B cell (primary cell): ENCODE results near the gene PPP1R26. TPM values are rescaled to one million over a fixed set of nuclear protein-coding genes. Genes with fewer than 3 reads are reported as not detected.
"Not testable (repeated sequence)": the region's sequence is repeated elsewhere in the genome, so short reads cannot be mapped to it uniquely, and the experiment has no call there.

ENCODE experiments used
- ATAC-seq: fragments of 200-7000 bp; cut with Tn5 transposase; one replicate; pipeline ENCODE4 v1.10.0; 2021; ENCODE audit warnings: low read depth, mild to moderate bottlenecking, moderate number of reproducible peaks, moderate library complexity
- CTCF ChIA-PET: fragments of 350-600 bp; sonication (Branson Sonifier 250); formaldehyde crosslinking; loops from one replicate; lab custom pipeline; 2021; ENCODE audit warnings: antibody characterized with exemption, inconsistent platforms; lab: Charles Lee
- POLR2A ChIA-PET: fragments of 350-600 bp; sonication (Branson Sonifier 250); formaldehyde crosslinking; loops from one replicate; lab custom pipeline; 2021; ENCODE audit warnings: antibody characterized with exemption; lab: Charles Lee
- DNase-seq: peaks from one replicate; pipeline ENCODE4 v3.0.0; 2013
- H2AFZ ChIP-seq: 2 replicates; pipeline ENCODE4 v1.6.1; 2012; ENCODE audit warnings: mild to moderate bottlenecking, low read depth, low read length; ENCODE audit not compliant: insufficient read depth, poor library complexity, severe bottlenecking
- H3K27ac ChIP-seq, 2 donors: 1 replicate in 1 of 2; 2 replicates in 1 of 2; pipeline ENCODE4 v1.5.1; 2012 to 2013; ENCODE audit warnings: low read length in 2 of 2, mild to moderate bottlenecking in 2 of 2, moderate library complexity in 1 of 2
- H3K27me3 ChIP-seq, 4 experiments: fragments of 200-600 bp in 1 of 4; sonication (generic) in 1 of 4; replicated peaks in 1 of 4; 1 replicate in 2 of 4; 2 replicates in 2 of 4; pipeline versions ENCODE4 v1.6.1 to v1.7.0; 2013 to 2016; ENCODE audit warnings: low read length in 3 of 4, mild to moderate bottlenecking in 2 of 4, mixed read lengths in 1 of 4, moderate library complexity in 1 of 4; ENCODE audit not compliant: insufficient read depth in 4 of 4, control insufficient read depth in 3 of 4; ENCODE audit errors: control extremely low read depth in 1 of 4
- H3K36me3 ChIP-seq, 2 experiments: replicated peaks in 1 of 2; 1 replicate in 1 of 2; 2 replicates in 1 of 2; pipeline versions ENCODE4 v1.6.1 to v1.7.1; 2013; ENCODE audit warnings: low read length in 1 of 2; ENCODE audit not compliant: insufficient read depth in 2 of 2, control insufficient read depth in 1 of 2; ENCODE audit errors: control extremely low read depth in 1 of 2, extremely low read depth in 1 of 2
- H3K4me1 ChIP-seq, 2 donors: fragments of 200-600 bp in 1 of 2; sonication (generic) in 1 of 2; 1 replicate in 1 of 2; 2 replicates in 1 of 2; pipeline versions ENCODE4 v1.5.1 to v1.6.1; 2013 to 2017; ENCODE audit warnings: low read length in 2 of 2; ENCODE audit not compliant: control insufficient read depth in 2 of 2, insufficient read depth in 2 of 2
- H3K4me2 ChIP-seq: replicated peaks from 2 replicates; pipeline ENCODE3; 2012; ENCODE audit warnings: mild to moderate bottlenecking, low read depth, low read length; ENCODE audit not compliant: poor library complexity, severe bottlenecking
- H3K4me3 ChIP-seq, 5 experiments: fragments of 200-600 bp in 1 of 5; sonication (generic) in 1 of 5; 1 replicate in 3 of 5; 2 replicates in 2 of 5; pipeline versions ENCODE4 v1.5.1 to v1.7.0; 2011 to 2016; ENCODE audit warnings: low read length in 4 of 5, mild to moderate bottlenecking in 4 of 5, low read depth in 2 of 5, control low read depth in 1 of 5, moderate library complexity in 1 of 5; ENCODE audit not compliant: insufficient read depth in 1 of 5; ENCODE audit errors: control extremely low read depth in 1 of 5, extremely low read depth in 1 of 5
- H3K79me2 ChIP-seq: fragments of 200-600 bp; sonication (generic); one replicate; pipeline ENCODE4 v1.6.0; 2016; ENCODE audit warnings: low read length; ENCODE audit not compliant: control insufficient read depth, insufficient read depth
- H3K9ac ChIP-seq: fragments of 200-600 bp; sonication (generic); 2 replicates; pipeline ENCODE4 v1.6.1; 2017; ENCODE audit warnings: mild to moderate bottlenecking, low read length, moderate library complexity
- H3K9me3 ChIP-seq, 3 donors: one replicate each; pipeline versions ENCODE4 v1.6.1 to v1.7.1; 2013; ENCODE audit warnings: low read length in 2 of 3; ENCODE audit not compliant: control insufficient read depth in 2 of 3, insufficient read depth in 1 of 3; ENCODE audit errors: control extremely low read depth in 1 of 3
- H4K20me1 ChIP-seq: 2 replicates; pipeline ENCODE4 v1.6.0; 2012; ENCODE audit warnings: mild to moderate bottlenecking, low read length; ENCODE audit not compliant: insufficient read depth, control insufficient read depth, poor library complexity, severe bottlenecking
- H3K27ac Mint-ChIP-seq: one replicate; pipeline ENCODE4 v1.8.0; 2021; ENCODE audit warnings: mixed read lengths
- H3K27me3 Mint-ChIP-seq: one replicate; pipeline ENCODE4 v1.8.0; 2021; ENCODE audit warnings: mixed read lengths
- H3K4me1 Mint-ChIP-seq: one replicate; pipeline ENCODE4 v1.8.0; 2021; ENCODE audit warnings: mixed read lengths
- H3K4me3 Mint-ChIP-seq: one replicate; pipeline ENCODE4 v1.8.0; 2021; ENCODE audit warnings: mixed read lengths
- H3K9me3 Mint-ChIP-seq: one replicate; pipeline ENCODE4 v1.8.0; 2022; ENCODE audit warnings: mixed read lengths; ENCODE audit not compliant: insufficient read depth
- EZH2 ChIP-seq: IDR thresholded peaks from 2 replicates; pipeline ENCODE4 v1.6.1; 2012; ENCODE audit warnings: borderline replicate concordance, low read depth, mild to moderate bottlenecking, moderate library complexity, low read length; ENCODE audit not compliant: insufficient read depth, poor library complexity, severe bottlenecking
- WGBS: methylation state at CpG from one replicate; pipeline ENCODE4 v1.1.5; 2013; ENCODE audit warnings: missing lambda C conversion rate; ENCODE audit not compliant: insufficient coverage; 5-methylcytosine and 5-hydroxymethylcytosine counted together
- intact Hi-C: fragments of 100-400 bp; cut with micrococcal nuclease; formaldehyde crosslinking; loops from one replicate; pipeline ENCODE4 v1.10.0; 2022
- polyA plus RNA-seq: library from polyadenylated mRNA; depleted of rRNA; stranded (reverse); fragments of >200 nt; gene quantifications from 2 replicates; pipeline ENCODE4 v1.2.3, GENCODE V29; 2012
- total RNA-seq, 2 donors: library from RNA; stranded (reverse); fragments of 120-200 nt in 1 of 2; gene quantifications; 1 replicate in 1 of 2; 2 replicates in 1 of 2; pipeline versions ENCODE4 v1.2.3 to v1.2.4, GENCODE V29; 2013 to 2022
- TF ChIP-seq, protein P1 (sequence below): fragments of 200-600 bp; IDR thresholded peaks from one replicate; pipeline ENCODE4 v1.8.0; 2022; ENCODE audit warnings: antibody characterized with exemption, mild to moderate bottlenecking

The PPP1R26 gene
- total and polyA plus RNA-seq, 2 donors (not counting 1 experiment from before 2014, with no cell fraction given) = 1.9 to 7.8 TPM

- ATAC-seq, H3K27ac Mint-ChIP-seq, H3K36me3 ChIP-seq, H2AFZ ChIP-seq, intact Hi-C loops, H3K4me1 Mint-ChIP-seq, H3K9ac ChIP-seq, H3K79me2 ChIP-seq, H3K9me3 Mint-ChIP-seq, H3K27ac ChIP-seq, H4K20me1 ChIP-seq, H3K4me3 Mint-ChIP-seq, H3K4me1 ChIP-seq, POLR2A ChIA-PET, H3K9me3 ChIP-seq, H3K4me2 ChIP-seq, H3K4me3 ChIP-seq, CTCF ChIA-PET, H3K27me3 ChIP-seq, DNase-seq: not testable (repeated sequence)
- H3K27me3 Mint-ChIP-seq = peaks cover 43% of the 10 kb centered on the region
- WGBS = 86% methylated on average over 6 of the region's 13 CpGs
Observed at GRCh38 chr9:135535631-135536030, 56.0 kb downstream of the PPP1R26 start.

DNA sequence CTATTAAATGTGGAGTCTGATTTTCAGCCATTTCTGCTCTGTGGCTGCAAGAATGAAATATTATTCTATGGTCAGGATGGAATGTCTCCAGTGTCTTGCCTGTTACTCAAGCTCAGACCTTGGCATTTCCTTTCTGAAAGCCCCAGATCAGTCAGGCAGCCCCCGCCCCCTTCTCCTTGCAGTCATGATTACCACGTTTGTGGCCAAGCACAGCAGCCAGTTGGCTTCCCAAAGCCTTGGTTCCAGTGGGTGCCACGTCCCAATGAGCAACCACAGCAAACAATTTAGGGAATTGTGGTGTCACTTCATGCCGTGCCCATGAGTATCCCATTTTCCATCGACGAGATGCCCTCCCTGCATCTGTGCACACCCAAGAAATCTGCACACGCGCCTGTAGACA is 56.6 kb downstream of the PPP1R26 start:
- H4K20me1 ChIP-seq = no peaks in the 10 kb centered on the region
- H3K4me3 ChIP-seq = no peak overlapping the region
- no peak overlapping the region for H3K4me3 Mint-ChIP-seq
- CTCF ChIA-PET = no interaction called here
- intact Hi-C loops = no loop called here
- H3K27ac Mint-ChIP-seq = no peak overlapping the region
- TF ChIP-seq EZH2 = no peak
- TF ChIP-seq, protein P1, sequence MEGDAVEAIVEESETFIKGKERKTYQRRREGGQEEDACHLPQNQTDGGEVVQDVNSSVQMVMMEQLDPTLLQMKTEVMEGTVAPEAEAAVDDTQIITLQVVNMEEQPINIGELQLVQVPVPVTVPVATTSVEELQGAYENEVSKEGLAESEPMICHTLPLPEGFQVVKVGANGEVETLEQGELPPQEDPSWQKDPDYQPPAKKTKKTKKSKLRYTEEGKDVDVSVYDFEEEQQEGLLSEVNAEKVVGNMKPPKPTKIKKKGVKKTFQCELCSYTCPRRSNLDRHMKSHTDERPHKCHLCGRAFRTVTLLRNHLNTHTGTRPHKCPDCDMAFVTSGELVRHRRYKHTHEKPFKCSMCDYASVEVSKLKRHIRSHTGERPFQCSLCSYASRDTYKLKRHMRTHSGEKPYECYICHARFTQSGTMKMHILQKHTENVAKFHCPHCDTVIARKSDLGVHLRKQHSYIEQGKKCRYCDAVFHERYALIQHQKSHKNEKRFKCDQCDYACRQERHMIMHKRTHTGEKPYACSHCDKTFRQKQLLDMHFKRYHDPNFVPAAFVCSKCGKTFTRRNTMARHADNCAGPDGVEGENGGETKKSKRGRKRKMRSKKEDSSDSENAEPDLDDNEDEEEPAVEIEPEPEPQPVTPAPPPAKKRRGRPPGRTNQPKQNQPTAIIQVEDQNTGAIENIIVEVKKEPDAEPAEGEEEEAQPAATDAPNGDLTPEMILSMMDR = no peak
- no peak overlapping the region for H3K9ac ChIP-seq
- no peak for DNase-seq
- H3K4me1 ChIP-seq = no peaks in the 10 kb centered on the region
- no peak overlapping the region for H3K4me2 ChIP-seq
- H3K27me3 ChIP-seq = no peaks in the 10 kb centered on the region
- H3K9me3 ChIP-seq = no peaks in the 10 kb centered on the region
- no peak overlapping the region for H2AFZ ChIP-seq
- no peaks in the 10 kb centered on the region for H3K9me3 Mint-ChIP-seq
- POLR2A ChIA-PET = no interaction called here
- WGBS = 65% methylated on average over 8 of the region's 8 CpGs
- no peak overlapping the region for H3K27ac ChIP-seq
- no peaks in the 10 kb centered on the region for H3K79me2 ChIP-seq
- H3K36me3 ChIP-seq = no peaks in the 10 kb centered on the region
- peaks cover 43% of the 10 kb centered on the region for H3K27me3 Mint-ChIP-seq
- no peak for ATAC-seq
- no peaks in the 10 kb centered on the region for H3K4me1 Mint-ChIP-seq

Other genes with a start within 250 kb of the PPP1R26 start
- 26.7 and 28.2 TPM in 2 replicates for gene MRPS2, start 20.9 kb downstream of the PPP1R26 start, total RNA-seq
- gene MRPS2, start 20.9 kb downstream of the PPP1R26 start, polyA plus RNA-seq = 38.4 and 55.1 TPM in 2 replicates
- gene LCN1, start 41.7 kb downstream of the PPP1R26 start, total RNA-seq = not detected in 2 replicates
- gene LCN1, start 41.7 kb downstream of the PPP1R26 start, polyA plus RNA-seq = not detected in 2 replicates
- not detected in 2 replicates for gene OBP2A, start 66.3 kb downstream of the PPP1R26 start, total RNA-seq
- gene OBP2A, start 66.3 kb downstream of the PPP1R26 start, polyA plus RNA-seq = not detected in 2 replicates
- not detected in 2 replicates for gene PAEP, start 82.0 kb downstream of the PPP1R26 start, total RNA-seq
- not detected in 2 replicates for gene PAEP, start 82.0 kb downstream of the PPP1R26 start, polyA plus RNA-seq
- gene GLT6D1, start 159.8 kb downstream of the PPP1R26 start, total RNA-seq = 0.19 TPM in 1 of 2 replicates, not detected in the other
- not detected in 2 replicates for gene GLT6D1, start 159.8 kb downstream of the PPP1R26 start, polyA plus RNA-seq
- not detected in 2 replicates for gene LCN9, start 183.5 kb downstream of the PPP1R26 start, total RNA-seq
- not detected in 2 replicates for gene LCN9, start 183.5 kb downstream of the PPP1R26 start, polyA plus RNA-seq
- not detected in 2 replicates for gene SOHLH1, start 219.7 kb downstream of the PPP1R26 start, total RNA-seq
- gene SOHLH1, start 219.7 kb downstream of the PPP1R26 start, polyA plus RNA-seq = not detected in 2 replicates
- not detected in 2 replicates for gene KCNT1, start 222.4 kb downstream of the PPP1R26 start, total RNA-seq
- gene KCNT1, start 222.4 kb downstream of the PPP1R26 start, polyA plus RNA-seq = not detected in 2 replicates